ENCODE measurements around the gene WDTC1.

WDTC1 gene

DNA sequence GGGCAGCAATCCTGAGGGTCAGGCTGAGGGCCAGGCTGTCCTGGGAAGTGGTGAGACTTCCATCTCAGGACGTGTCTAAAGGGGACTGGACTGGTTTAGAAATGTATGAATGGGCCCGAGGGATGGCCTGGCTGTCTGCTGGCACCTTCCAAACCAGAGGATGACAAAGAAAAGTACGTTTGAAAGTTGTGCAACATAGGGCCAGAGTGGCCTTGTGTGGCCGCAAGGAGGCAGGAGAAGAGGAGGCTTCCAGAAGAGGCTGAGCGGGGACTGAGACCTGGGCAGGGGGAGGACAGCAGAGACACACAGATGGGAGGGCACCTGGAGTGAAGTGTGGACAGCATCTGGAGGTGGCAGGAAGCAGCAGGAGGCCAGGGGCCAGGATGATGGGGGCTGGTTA is 104.8 kb downstream of the WDTC1 start:
- DNase-seq, result no peak

GRCh38 chr1:27341525-27342252 is 107.3 kb downstream of the WDTC1 start, which contains the start of gene SYTL1:
SYTL1 (plus strand) TSS chr1:27342022; CDS start chr1:27345335, 3,313 bp downstream.
- peak; percentile 72 for DNase-seq

DNA sequence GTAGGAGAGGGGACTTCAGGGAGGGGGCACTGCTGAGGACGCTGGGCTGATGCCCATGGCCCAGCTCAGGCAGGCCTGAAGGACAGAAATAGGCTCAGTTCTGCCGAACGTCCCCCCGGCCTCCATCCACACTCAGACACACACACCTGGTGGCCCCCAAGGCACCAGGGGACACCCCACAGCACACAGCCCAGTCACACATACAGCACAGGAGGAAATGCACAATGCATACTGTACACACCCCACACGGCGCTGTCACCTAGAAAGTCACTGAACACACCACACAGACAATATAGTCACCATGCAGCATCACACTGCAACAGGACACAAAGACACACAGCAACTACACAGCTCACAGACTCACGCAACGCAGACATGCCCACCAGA is 108.0 kb downstream of the WDTC1 start:
- DNase-seq, result no peak

GRCh38 chr1:27342778-27343638 is 108.6 kb downstream of the WDTC1 start:
- DNase-seq, result peak; percentile 84

DNA sequence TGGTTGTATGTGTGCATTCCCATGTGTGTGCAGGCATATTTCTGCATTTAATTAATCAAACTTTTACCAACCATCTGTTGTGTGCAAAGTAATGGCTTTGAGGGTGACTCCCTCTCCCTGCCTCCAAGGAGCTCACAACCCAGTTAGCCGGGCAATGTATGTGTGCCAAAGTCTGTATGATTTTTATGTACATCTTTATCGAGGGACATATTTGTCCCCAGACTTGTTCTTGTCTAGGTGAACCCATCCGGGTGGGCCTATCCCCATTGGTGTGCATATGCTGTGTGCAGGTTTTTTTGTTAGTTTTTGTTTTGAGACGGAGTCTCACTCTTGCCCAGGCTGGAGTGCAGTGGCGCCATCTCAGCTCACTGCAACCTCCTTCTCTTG is 109.2 kb downstream of the WDTC1 start:
- no peak for DNase-seq

DNA sequence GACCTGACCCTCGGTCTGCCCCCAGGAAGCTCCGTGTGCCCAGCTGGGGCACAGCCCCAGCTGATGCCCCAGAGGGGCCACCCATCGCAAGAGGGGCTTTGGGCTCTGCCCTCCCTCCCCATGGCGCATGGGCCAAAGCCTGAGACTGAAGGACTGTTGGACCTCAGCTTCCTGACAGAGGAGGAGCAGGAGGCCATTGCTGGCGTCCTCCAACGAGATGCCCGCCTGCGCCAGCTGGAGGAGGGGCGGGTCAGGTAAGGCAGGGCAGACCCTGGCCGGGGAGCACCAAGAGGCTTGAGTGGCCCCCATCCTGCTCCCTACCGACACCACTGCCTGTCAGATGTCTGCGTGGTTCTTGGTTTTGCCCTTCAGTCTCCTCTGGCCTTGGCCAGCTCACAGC is 110.8 kb downstream of the WDTC1 start:
- DNase-seq, result no peak

GRCh38 chr1:27346357-27346756 is 111.9 kb downstream of the WDTC1 start:
- no peak for DNase-seq

DNA sequence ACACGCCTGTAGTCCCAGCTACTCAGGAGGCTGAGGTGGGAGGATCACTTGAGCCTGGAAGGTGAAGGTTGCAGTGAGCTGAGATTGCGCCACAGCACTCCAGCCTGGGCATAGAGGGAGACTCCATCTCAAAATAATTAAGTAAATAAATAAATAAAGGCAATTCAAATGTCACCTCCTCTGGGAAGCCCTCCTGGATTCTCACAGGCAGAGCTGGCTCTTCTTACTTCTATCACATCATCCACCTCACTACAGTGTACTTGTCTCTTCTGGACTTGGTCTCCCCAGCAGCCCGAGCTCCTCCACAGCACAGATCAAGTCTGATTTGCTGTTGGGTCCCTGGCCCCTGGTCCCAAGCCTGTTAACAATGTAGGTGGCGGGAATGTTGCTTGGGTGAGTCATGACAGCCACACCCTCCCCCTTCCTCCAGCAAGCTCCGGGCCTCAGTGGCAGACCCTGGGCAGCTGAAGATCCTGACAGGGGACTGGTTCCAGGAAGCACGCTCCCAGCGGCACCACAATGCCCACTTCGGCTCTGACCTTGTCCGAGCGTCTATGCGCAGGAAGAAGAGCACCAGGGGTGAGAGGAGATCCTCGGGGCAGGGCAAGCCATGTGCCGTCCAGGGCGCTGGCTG is 112.7 kb downstream of the WDTC1 start:
- no peak for DNase-seq

DNA sequence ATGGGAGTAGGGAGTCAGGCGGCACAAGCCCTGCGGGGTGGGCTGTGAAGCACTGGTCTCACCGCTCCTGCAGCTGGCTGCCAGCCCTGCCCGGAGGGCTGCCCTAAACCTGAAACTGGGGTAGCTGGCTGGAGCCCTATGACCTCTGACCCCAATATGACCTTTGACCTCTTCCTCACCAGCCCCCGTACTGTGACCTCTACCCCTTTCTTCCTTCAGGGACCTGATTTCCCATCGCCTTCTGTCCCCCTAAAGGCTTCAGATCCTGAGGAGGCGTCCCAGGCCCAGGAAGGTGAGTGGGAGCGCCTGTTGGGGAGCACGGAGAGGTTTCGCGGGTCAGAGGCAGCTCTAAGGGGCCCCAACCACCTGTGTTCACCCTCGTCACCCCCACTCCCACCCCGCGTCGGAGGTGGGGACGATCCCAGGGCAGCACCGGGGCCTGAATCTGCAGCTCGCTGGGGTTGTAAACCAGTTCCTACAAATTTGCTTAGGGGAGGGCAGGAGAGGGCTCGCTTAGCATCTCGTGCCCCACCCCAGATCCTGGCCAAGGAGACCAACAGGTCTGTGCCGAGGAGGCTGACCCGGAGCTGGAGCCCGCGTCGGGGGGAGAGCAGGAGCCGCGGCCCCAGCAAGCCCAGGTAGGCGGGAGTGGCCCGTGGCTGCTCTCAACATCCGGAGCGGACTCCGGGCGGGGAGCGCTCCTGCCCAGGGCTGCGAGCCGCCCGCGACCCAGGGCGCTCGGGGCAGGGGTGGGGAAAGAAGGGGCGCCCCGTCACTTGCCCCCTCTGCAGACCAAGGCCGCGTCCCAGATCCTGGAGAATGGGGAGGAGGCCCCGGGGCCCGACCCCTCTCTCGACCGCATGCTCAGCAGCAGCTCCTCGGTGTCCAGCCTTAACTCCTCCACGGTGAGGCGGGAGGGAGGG is 114.7 kb downstream of the WDTC1 start:
- peak; percentile 84 for DNase-seq

GRCh38 chr1:27349784-27350662 is 115.6 kb downstream of the WDTC1 start:
- peak; percentile 81 for DNase-seq

- DNase-seq, result no peak
These were observed 116.5 kb downstream of the WDTC1 start for GRCh38 chr1:27350663-27351540.

GRCh38 chr1:27351541-27352107 is 117.2 kb downstream of the WDTC1 start:
- no peak for DNase-seq

DNA sequence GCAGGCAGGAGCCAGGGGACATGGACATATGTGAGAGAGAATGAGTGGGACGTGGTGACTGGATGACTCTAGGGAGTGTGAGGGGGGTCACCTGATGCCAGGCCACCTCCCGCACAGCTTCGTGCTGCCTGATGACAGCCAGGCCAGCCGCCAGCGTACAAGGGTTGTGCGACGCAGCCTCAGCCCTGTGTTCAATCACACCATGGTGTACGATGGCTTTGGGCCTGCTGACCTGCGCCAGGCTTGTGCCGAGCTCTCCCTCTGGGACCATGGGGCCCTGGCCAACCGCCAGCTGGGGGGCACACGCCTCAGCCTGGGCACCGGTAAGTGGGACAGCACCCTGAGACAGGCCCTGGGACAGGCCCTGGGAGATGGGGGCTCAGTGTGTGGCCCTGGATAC is 118.7 kb downstream of the WDTC1 start:
- DNase-seq, result no peak

GRCh38 chr1:27353629-27354028 is 119.2 kb downstream of the WDTC1 start:
- no peak for DNase-seq

- DNase-seq, result no peak
These were observed 121.3 kb downstream of the WDTC1 start for GRCh38 chr1:27355683-27356082.

GRCh38 chr1:27356277-27356618 is 121.8 kb downstream of the WDTC1 start:
- DNase-seq, result no peak

- no peak for DNase-seq
These were observed 122.3 kb downstream of the WDTC1 start for GRCh38 chr1:27356619-27357280.

- peak; percentile 71 for DNase-seq
These were observed 123.0 kb downstream of the WDTC1 start for GRCh38 chr1:27357281-27358037.

Measured in NCI-H1105 treated with DMSO at 0.1 percent for 48 hours (cell line).